Kidney tubule cell (primary cell): ENCODE data around the gene FOXD4L1.
"Not testable (repeated sequence)": the region's sequence is repeated elsewhere in the genome, so short reads cannot be mapped to it uniquely, and the experiment has no call there.

Experiments used
- DNase-seq: peaks from one replicate; pipeline ENCODE4 v3.0.0-alpha.2; 2018; ENCODE audit warnings: low spot score

The FOXD4L1 gene

DNA sequence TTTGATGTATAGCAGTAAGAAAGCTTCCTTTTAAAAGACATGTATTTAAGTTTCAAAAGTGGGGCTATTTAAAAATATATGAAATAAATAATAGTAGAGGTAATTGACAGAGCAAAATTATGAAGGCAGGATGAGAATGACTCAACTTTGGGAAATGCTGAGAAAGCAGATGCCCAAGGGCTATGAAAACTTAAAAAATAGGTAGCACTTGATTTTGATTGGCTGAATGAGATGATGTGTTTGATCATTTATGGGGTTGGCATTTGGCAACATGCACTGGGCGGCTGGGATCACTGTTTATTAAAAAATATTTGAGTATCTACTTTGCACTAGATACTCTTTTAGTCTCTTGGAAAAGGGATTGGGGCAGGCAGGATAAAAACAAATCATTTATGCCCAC lies 26.5 kb downstream of the FOXD4L1 start:
- not testable (repeated sequence) for DNase-seq

DNA sequence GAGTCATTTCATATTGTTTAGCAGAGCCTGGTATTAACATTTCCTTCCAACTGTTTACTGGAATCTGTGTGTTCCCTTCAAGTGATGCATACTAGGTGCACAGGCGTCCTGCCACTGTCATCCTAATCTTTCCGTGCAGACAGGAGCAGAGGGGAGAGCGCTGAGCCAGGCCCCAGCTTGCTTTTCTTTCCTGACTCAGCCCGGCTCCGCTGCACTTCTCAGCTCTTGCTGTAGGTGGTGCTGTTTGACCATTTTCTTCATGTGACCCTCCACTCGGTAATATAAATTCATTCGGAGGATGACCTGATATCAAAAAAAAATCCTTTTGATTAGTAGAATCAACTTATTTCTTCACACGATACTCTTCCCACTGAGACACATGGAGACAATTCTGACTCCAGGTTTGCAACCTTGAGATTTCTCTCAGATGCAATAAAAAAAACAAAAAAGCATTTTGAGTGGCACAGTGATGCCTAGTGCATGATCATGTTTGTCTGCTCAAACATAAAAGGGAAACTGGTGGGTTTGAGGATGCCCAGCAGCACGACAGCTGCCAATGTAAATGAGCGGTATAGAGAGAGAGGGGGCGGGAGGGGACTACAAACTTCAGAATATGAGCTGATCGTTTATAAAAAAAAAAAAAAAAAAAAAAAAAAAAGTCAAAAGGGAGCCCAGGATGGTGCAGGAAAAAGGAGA lies 29.0 kb downstream of the FOXD4L1 start:
- DNase-seq, result not testable (repeated sequence)

- DNase-seq, result not testable (repeated sequence)
Observed at GRCh38 chr2:113528126-113528525, 29.7 kb downstream of the FOXD4L1 start.

DNA sequence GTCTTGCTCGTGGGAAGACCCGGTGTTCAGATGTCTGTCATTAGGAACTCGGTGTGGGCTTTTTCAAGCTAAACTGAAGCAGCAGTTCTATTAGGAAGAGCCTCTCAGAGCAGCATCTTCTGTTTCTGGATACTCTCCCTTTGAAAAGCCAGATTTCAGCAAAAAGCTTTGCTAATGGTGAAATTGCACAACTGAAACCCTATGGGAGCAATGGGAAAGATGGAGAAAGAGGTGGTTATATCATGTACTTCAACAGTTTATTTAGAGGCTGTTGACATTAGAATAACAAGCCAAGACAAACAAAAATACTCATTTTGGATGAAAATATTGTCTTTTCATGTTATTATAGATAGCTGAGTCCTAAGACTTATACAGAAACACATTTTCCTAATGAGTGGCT lies 30.4 kb downstream of the FOXD4L1 start:
- DNase-seq, result not testable (repeated sequence)

GRCh38 chr2:113532991-113533390 lies 34.5 kb downstream of the FOXD4L1 start:
- DNase-seq, result not testable (repeated sequence)

GRCh38 chr2:113536573-113536972 lies 38.1 kb downstream of the FOXD4L1 start:
- DNase-seq, result not testable (repeated sequence)

- not testable (repeated sequence) for DNase-seq
Observed at GRCh38 chr2:113540834-113541203, 42.4 kb downstream of the FOXD4L1 start.

GRCh38 chr2:113541204-113541975 lies 42.9 kb downstream of the FOXD4L1 start:
- peak; percentile 1 for DNase-seq

GRCh38 chr2:113541976-113542485 lies 43.6 kb downstream of the FOXD4L1 start:
- DNase-seq, result not testable (repeated sequence)

DNA sequence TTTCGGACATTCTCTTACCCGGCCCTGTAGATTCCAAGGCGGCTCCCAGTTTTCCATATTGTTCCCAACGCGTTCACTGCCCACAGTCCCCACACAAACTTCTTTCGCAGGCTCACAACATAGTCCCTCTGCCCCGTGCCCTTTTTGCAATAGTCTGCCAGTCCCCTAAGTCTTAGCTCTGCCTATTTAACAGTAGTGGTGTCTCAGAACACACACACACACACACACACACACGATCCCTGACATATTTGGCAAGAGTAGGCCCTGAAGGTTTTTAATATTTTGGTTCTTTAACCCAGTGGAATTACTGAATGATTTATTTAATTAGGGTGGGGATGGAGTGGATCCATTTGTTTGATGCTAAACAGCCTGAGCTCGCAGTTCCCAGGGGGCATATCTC lies 44.1 kb downstream of the FOXD4L1 start:
- not testable (repeated sequence) for DNase-seq
